ENCODE measurements around the gene PPP2R5E.

The PPP2R5E gene

GRCh38 chr14:63468294-63468693 is 74.9 kb downstream of the PPP2R5E start:
- DNase-seq, result no peak

- no peak for DNase-seq
Measured at GRCh38 chr14:63467440-63468072, 75.6 kb downstream of the PPP2R5E start.

DNA sequence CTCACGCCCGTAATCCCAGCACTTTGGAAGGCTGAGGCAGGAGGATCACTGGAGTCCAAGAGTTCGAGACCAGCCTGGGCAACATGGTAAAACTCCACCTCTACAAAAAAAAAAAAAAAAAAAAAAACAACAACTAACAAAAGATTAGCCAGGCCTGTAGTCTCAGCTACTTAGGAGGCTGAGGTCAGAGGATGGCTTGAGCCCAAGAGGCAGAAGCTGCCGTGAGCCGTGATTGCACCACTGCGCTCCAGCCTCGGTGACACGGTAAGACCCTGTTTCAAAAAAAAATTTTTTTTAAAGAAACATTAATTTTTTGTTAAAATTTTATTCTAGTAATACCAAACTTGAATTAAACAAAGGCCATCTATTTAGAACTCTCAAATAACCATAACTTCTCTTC is 77.8 kb downstream of the PPP2R5E start:
- DNase-seq, result no peak

DNA sequence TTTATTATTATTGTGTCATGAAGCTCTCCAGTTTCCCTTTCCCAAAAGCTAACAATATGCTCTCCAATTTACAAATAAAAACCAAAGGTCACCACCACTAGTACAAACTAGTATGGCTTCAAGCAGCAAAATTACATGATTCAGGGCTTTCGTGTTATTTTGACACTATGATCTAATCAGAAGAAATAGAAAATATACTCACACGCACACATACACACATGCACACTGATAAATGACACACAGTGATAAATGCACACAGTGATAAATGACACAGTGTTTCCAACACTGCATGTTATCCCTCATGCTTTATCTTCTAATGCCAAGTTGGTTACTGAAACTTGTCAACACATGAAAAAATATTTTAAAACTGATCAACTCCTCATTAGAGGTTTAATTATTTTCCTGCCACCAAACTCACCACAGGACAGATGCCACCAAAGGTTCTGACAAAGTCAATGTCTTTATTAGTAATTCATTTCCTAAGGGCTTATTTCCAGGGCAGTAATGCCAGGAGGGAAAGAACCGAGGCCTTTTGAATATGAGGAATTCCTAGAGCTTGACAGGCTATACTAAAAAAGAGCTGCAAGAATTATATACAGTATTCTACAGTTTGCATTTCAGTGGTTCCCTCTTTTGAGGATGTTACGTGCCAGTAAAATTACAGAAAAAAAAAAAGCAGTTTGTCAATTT is 82.4 kb downstream of the PPP2R5E start:
- DNase-seq, result no peak

GRCh38 chr14:63459738-63460137 is 83.4 kb downstream of the PPP2R5E start:
- DNase-seq, result no peak

DNA sequence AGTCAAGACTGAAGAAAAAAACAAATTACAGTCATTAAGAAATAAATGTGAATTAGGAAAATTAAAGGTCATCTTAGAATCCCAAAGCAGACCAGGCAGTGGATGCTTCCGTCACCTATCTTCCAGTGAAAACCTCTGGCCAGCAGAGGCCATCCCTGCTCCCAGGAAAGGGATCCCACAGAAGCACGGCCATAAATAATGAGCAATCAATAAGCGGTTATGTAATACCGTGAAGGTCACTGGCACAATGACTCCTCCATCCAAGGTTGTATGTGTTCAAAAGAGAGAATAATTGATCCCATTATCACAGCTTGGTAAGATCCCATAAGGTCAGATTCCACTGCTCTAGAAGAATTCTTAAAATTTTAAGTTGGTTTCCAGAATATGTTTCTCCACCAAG is 85.7 kb downstream of the PPP2R5E start:
- no peak for DNase-seq

DNA sequence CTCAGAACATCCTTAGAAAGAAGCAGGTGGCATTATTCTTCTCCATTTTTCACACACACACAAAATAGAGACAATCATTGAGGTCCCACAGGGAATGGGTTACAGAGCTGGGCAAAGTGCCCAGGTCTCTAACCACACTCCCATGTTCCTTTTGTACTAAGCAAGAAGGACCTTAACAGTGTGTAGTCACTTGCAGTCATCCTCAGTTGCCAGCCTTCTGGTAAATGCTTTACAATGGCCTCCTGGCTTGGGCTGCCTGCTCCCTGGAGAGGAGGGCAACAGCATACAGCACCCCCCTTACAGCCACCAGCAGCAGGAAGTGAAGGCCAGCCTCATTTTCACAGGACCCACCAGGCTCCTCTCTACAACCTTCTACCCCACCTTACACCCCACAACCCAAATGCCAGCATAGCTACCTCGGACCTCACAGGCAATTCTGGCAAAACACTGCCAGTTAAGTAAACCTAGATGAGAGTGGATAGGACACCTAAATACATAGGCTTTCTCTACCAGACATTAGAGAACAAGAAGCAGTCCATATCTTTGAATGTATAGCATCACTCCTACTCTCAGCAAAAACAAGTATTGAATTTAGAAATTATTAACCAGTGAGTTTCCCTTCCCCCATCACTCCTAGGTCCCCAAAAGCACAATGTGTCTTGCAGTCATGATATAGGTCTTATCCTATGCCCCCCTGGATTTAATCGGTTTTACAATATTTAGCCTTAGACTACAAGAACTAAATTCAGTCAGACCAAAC is 88.1 kb downstream of the PPP2R5E start:
- no peak for DNase-seq

- DNase-seq, result no peak
Measured at GRCh38 chr14:63454436-63454835, 88.7 kb downstream of the PPP2R5E start.

DNA sequence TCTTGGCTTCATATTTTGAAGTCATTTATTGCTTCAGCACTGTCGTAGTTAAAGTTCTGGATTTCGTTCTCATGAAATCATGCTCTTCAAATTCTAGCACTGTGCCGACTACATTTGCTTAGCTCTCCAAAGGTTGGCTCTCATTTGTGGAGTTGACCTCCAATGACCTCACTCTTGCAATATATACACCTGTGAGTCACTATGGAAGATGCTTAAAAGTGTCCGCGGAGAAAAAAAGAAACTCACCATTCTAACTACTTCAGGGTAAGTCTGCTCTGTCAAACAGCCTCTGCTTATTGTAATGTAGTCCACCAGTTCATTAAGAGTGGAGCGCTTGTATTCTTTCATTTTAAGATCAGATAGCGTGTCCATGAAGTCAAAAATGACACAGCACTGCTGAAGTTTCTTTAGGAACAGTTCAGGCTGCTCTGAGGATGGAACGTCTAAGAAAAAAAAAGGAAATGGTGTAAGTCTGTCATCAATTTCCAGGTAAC is 89.7 kb downstream of the PPP2R5E start:
- DNase-seq, result no peak

GRCh38 chr14:63452796-63453195 is 90.4 kb downstream of the PPP2R5E start:
- DNase-seq, result no peak

DNA sequence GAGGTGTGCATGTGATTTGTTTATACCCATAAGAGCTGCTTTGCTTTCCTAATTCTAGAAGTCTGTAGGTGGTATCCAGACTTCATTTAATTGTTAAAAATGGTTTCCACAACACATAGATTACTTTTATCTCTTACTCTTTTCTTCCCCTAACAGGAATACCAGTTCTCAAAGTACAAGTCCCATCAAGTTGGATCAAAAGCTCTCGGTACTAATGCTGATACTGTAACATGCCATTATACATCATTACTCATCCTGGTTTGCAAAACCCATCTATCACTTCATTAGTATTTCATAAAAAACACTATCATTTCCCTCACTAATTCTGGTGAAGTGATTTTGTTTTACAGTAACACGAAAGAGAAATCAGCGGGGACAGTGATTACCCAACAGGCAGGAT is 94.3 kb downstream of the PPP2R5E start:
- no peak for DNase-seq

GRCh38 chr14:63444588-63444987 is 98.6 kb downstream of the PPP2R5E start:
- DNase-seq, result no peak

GRCh38 chr14:63443988-63444387 is 99.2 kb downstream of the PPP2R5E start:
- DNase-seq, result no peak

- no peak for DNase-seq
Measured at GRCh38 chr14:63443361-63443760, 99.8 kb downstream of the PPP2R5E start.

DNA sequence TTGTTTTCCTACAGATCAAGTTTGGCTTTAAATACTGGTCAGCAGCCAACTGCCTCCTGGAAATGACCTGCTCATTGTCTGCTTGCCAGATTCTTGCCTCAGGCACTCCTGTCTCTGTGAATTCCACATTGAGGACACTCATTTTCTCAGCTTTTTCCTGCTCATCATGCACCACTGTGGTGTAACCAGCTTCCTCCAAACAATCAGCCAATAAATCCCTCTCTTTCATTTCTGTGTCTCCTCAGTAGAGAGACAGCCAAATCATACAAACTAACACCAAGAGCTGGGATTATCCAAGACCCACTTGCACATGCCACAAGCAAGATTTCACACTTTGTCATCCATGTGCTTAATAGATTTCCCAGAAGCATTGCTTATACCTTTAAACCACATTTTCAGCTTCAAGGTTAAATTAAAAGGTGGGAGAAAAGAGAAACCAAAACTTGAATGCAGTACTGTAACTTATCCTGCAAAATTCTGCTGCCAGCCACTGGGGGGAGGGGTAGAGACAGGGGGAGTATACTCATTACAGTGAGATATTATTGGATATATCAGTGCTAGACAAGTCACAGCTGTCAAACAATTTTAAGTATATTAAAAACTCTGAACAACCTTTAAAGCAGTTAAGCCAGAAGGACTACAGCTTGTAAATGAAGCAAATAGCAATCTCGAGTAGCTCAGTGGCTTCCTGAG is 105.0 kb downstream of the PPP2R5E start:
- peak; percentile 3 to 31 for DNase-seq

GRCh38 chr14:63436286-63437098 is 106.7 kb downstream of the PPP2R5E start:
- no peak for DNase-seq

GRCh38 chr14:63435838-63436237 is 107.3 kb downstream of the PPP2R5E start:
- DNase-seq, result no peak

DNA sequence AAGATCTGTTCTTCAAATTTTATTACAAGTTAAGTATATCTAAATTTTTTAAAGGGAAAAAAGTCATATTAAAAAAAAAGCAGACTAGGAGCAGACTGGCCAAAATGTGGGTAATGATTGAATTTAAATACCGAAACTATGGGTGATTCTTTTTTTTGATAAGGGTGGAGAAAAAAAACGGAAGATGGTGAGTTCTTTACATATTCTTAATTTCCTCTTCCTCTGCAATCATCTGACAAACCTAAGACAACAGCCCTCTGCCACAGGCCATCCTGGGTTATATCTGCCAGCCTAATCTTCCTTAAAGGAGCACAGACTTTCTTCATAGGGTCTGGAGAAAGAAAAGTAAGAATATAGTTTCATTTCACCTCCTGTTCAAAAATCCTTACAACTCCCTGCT is 108.0 kb downstream of the PPP2R5E start:
- DNase-seq, result no peak

GRCh38 chr14:63432888-63433552 is 110.2 kb downstream of the PPP2R5E start:
- DNase-seq, result no peak

- no peak for DNase-seq
Measured at GRCh38 chr14:63432228-63432627, 110.9 kb downstream of the PPP2R5E start.

- no peak for DNase-seq
Measured at GRCh38 chr14:63431466-63431865, 111.7 kb downstream of the PPP2R5E start.

DNA sequence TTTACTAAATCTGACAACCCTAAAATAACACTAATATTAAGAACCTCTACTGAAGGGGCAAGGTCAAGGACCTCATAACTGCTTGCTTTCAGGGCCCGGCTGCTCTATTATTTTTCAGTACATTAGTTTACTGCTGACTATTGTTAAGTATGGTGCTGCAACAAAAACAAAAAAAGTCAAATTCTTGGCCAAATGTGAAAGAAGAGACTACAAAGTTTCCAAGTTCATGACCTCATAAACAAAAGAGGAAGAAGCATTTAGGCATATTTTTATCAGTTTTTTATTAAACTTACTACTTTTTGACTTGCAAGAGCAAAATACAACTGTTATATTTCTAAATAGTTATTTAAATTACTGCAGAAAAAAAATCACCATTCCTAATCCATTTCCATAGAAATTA is 114.7 kb downstream of the PPP2R5E start:
- no peak for DNase-seq
